Testis (tissue), 3 donors: Measurements from ENCODE around the gene UBAC2. TPM values are rescaled to one million over a fixed set of nuclear protein-coding genes. Genes with fewer than 3 reads are reported as not detected.

Source experiments
- DNase-seq: peaks from one replicate; pipeline ENCODE4 v3.0.0-alpha.2; 2019
- H3K27ac ChIP-seq, 2 donors: fragments of 200-600 bp; sonication (generic); one replicate each; pipeline ENCODE4 v1.5.1; 2019
- H3K27me3 ChIP-seq: fragments of 200-600 bp; sonication (generic); one replicate; pipeline ENCODE4 v1.5.1; 2019
- H3K36me3 ChIP-seq: fragments of 200-600 bp; sonication (generic); one replicate; pipeline ENCODE4 v1.5.1; 2017; ENCODE audit warnings: low read depth; ENCODE audit errors: missing control alignments
- H3K4me1 ChIP-seq: fragments of 200-600 bp; sonication (generic); one replicate; pipeline ENCODE4 v1.5.1; 2019
- H3K4me3 ChIP-seq, 2 donors: fragments of 200-600 bp; sonication (generic); one replicate each; pipeline ENCODE4 v1.5.1; 2017 to 2019
- H3K9me3 ChIP-seq: fragments of 200-600 bp; sonication (generic); one replicate; pipeline ENCODE4 v1.5.1; 2017
- CTCF ChIP-seq, 3 experiments: fragments of 450-650 bp in 2 of 3; fragments of 200-600 bp in 1 of 3; sonication (generic) in 1 of 3; IDR thresholded peaks; one replicate each; pipeline ENCODE4 v1.5.1; 2016 to 2019; ENCODE audit warnings: antibody characterized with exemption in 3 of 3, mild to moderate bottlenecking in 2 of 3, moderate library complexity in 1 of 3
- POLR2A ChIP-seq: fragments of 450-650 bp; IDR thresholded peaks from one replicate; pipeline ENCODE4 v1.6.1; 2017; ENCODE audit warnings: antibody characterized with exemption, mild to moderate bottlenecking, moderate library complexity
- WGBS, 2 donors: methylation state at CpG; one replicate each; pipeline ENCODE4 v1.1.5; 2018; 5-methylcytosine and 5-hydroxymethylcytosine counted together
- intact Hi-C: fragments of 100-400 bp; cut with DNase I; formaldehyde crosslinking; loops from one replicate; pipeline ENCODE4 v1.15.1; 2023; ENCODE audit warnings: low total_unique reads
- polyA plus RNA-seq: library from polyadenylated mRNA; stranded (reverse); fragments of 350-450 nt; fragmentation: Illumina TruSeq; extraction: RNeasy Lipid Tissue Mini Kit (QIAGEN cat#74804); gene quantifications from one replicate; pipeline ENCODE4 v1.2.3, GENCODE V29; 2014; ENCODE audit warnings: low read depth, low replicate concordance; ENCODE audit not compliant: insufficient read depth
- total RNA-seq, 2 donors: library from RNA; depleted of rRNA; stranded (reverse); fragments of >200 nt; gene quantifications; one replicate each; pipeline ENCODE4 v1.2.3, GENCODE V29; 2016

UBAC2 gene
- total and polyA plus RNA-seq, 3 donors from 2014 or later, result 85.5 to 147 (median 93.0) TPM

- TF ChIP-seq POLR2A (no peak), CTCF (IDR thresholded peaks at IDR 0.05) (no peak)
- H3K4me1 ChIP-seq, result peaks cover 10% of the 10 kb centered on the region
- no peak for DNase-seq
- no peak overlapping the region for H3K4me3 ChIP-seq
- H3K27ac ChIP-seq, result no peak overlapping the region
- H3K9me3 ChIP-seq, result no peaks in the 10 kb centered on the region
- no peaks in the 10 kb centered on the region for H3K36me3 ChIP-seq
- WGBS, 2 donors, result 58 to 66% methylated on average over 4 of the region's 4 CpGs
- intact Hi-C loops, result no loop called here
- H3K27me3 ChIP-seq, result no peaks in the 10 kb centered on the region
Observed at GRCh38 chr13:99351772-99352171, 151.1 kb downstream of the UBAC2 start.

GRCh38 chr13:99352351-99353245 is 151.9 kb downstream of the UBAC2 start:
- H3K4me3 ChIP-seq, result no peak overlapping the region
- H3K27ac ChIP-seq, result no peak overlapping the region
- peaks cover 18% of the 10 kb centered on the region for H3K4me1 ChIP-seq
- 86 to 87% methylated on average over 17 of the region's 17 CpGs for WGBS, 2 donors
- intact Hi-C loops, result no loop called here
- DNase-seq, result no peak
- no peak for TF ChIP-seq POLR2A
- no peak for TF ChIP-seq CTCF (IDR thresholded peaks at IDR 0.05)
- no peaks in the 10 kb centered on the region for H3K9me3 ChIP-seq
- no peaks in the 10 kb centered on the region for H3K36me3 ChIP-seq
- no peaks in the 10 kb centered on the region for H3K27me3 ChIP-seq

- peaks cover 19% of the 10 kb centered on the region for H3K4me1 ChIP-seq
- TF ChIP-seq CTCF (IDR thresholded peaks at IDR 0.05) (no peak), POLR2A (no peak)
- no peak for DNase-seq
- 81 to 88% methylated on average over 2 of the region's 2 CpGs for WGBS, 2 donors
- H3K9me3 ChIP-seq, result no peaks in the 10 kb centered on the region
- intact Hi-C loops, result no loop called here
- no peak overlapping the region for H3K27ac ChIP-seq
- H3K27me3 ChIP-seq, result no peaks in the 10 kb centered on the region
- no peaks in the 10 kb centered on the region for H3K36me3 ChIP-seq
- no peak overlapping the region for H3K4me3 ChIP-seq
Observed at GRCh38 chr13:99353246-99353600, 152.6 kb downstream of the UBAC2 start.

- no peaks in the 10 kb centered on the region for H3K27me3 ChIP-seq
- no peaks in the 10 kb centered on the region for H3K36me3 ChIP-seq
- intact Hi-C loops, result no loop called here
Observed at GRCh38 chr13:99353836-99354235, 153.2 kb downstream of the UBAC2 start.

More at GRCh38 chr13:99353836-99354235, 153.2 kb downstream of the UBAC2 start:
- no peak for TF ChIP-seq CTCF (IDR thresholded peaks at IDR 0.05)
- no peak for TF ChIP-seq POLR2A
- H3K4me3 ChIP-seq, result no peak overlapping the region
- peaks cover 19% of the 10 kb centered on the region for H3K4me1 ChIP-seq
- DNase-seq, result no peak
- 89 to 91% methylated on average over 8 of the region's 8 CpGs for WGBS, 2 donors
- no peaks in the 10 kb centered on the region for H3K9me3 ChIP-seq
- no peak overlapping the region for H3K27ac ChIP-seq
